HEK293 (cell line): ENCODE results near the gene PPP1R1C.

Experiments used
- CTCF ChIA-PET: fragments of 350-600 bp; formaldehyde crosslinking; extraction: SDS; loops from one replicate; lab custom pipeline; 2021; ENCODE audit warnings: antibody characterized with exemption; lab: Yijun Ruan, JAX
- POLR2A ChIA-PET: fragments of 300-600 bp; formaldehyde crosslinking; extraction: SDS; loops from one replicate; lab custom pipeline; 2020; ENCODE audit warnings: antibody characterized with exemption, inconsistent platforms; lab: Yijun Ruan, JAX
- H3K27ac ChIP-seq: fragments of 200-500 bp; sonication (Bioruptor generic); 2 replicates; pipeline ENCODE4 v1.5.1; 2014; ENCODE audit warnings: low read depth, low read length, control low read depth, inconsistent platforms; ENCODE audit errors: extremely low read depth
- H3K36me3 ChIP-seq, 2 experiments: fragments of 200-500 bp in 1 of 2; sonication (Bioruptor generic) in 1 of 2; 1 replicate in 1 of 2; 2 replicates in 1 of 2; pipeline ENCODE4 v1.5.1; 2014 to 2017; ENCODE audit warnings: inconsistent platforms in 2 of 2, low read length in 2 of 2; ENCODE audit not compliant: control insufficient read depth in 2 of 2, insufficient read depth in 1 of 2
- H3K4me1 ChIP-seq: fragments of 200-500 bp; sonication (Bioruptor generic); 2 replicates; pipeline ENCODE4 v1.5.1; 2014; ENCODE audit warnings: mild to moderate bottlenecking, low read length, inconsistent platforms; ENCODE audit not compliant: control insufficient read depth, insufficient read depth
- H3K4me3 ChIP-seq: 2 replicates; pipeline ENCODE4 v1.5.1; 2011; ENCODE audit warnings: low read depth, mild to moderate bottlenecking, control low read depth, low read length, moderate library complexity
- H3K9me3 ChIP-seq: fragments of 200-500 bp; sonication (Bioruptor generic); 2 replicates; pipeline ENCODE4 v1.5.1; 2014; ENCODE audit warnings: low read depth, low read length, inconsistent platforms; ENCODE audit not compliant: control insufficient read depth, insufficient read depth
- GLI2 ChIP-seq: fragments of 450-650 bp; formaldehyde crosslinking; IDR thresholded peaks from 2 replicates; pipeline ENCODE4; 2017; ENCODE audit warnings: missing biosample characterization, missing genetic modification characterization, low read depth, borderline replicate concordance
- HOXC10 ChIP-seq: sonication (generic); formaldehyde crosslinking; IDR thresholded peaks from 2 replicates; pipeline ENCODE4 v1.8.1; 2023; ENCODE audit warnings: mild to moderate bottlenecking, missing genetic modification reagents
- WT1 ChIP-seq: fragments of 450-650 bp; formaldehyde crosslinking; IDR thresholded peaks from 2 replicates; pipeline ENCODE4 v1.5.1; 2016; ENCODE audit warnings: missing biosample characterization, missing genetic modification characterization
- ZBTB1 ChIP-seq: fragments of 450-650 bp; formaldehyde crosslinking; IDR thresholded peaks from 2 replicates; pipeline ENCODE4 v1.5.1; 2016; ENCODE audit warnings: missing biosample characterization, missing genetic modification characterization
- ZBTB17 ChIP-seq: fragments of 450-650 bp; formaldehyde crosslinking; IDR thresholded peaks from 2 replicates; pipeline ENCODE4 v1.5.1; 2016; ENCODE audit warnings: missing biosample characterization, missing genetic modification characterization
- ZFP37 ChIP-seq: fragments of 450-650 bp; formaldehyde crosslinking; IDR thresholded peaks from 2 replicates; pipeline ENCODE4 v1.5.1; 2016; ENCODE audit warnings: missing biosample characterization, missing genetic modification characterization
- ZNF146 ChIP-seq: fragments of 450-650 bp; formaldehyde crosslinking; IDR thresholded peaks from 2 replicates; pipeline ENCODE4 v1.5.1; 2016; ENCODE audit warnings: missing biosample characterization, missing genetic modification characterization
- ZNF157 ChIP-seq: fragments of 450-650 bp; formaldehyde crosslinking; IDR thresholded peaks from 2 replicates; pipeline ENCODE4 v1.5.1; 2016; ENCODE audit warnings: missing biosample characterization, missing genetic modification characterization
- ZNF23 ChIP-seq: fragments of 450-650 bp; formaldehyde crosslinking; IDR thresholded peaks from 2 replicates; pipeline ENCODE4 v1.5.1; 2016; ENCODE audit warnings: missing biosample characterization, missing genetic modification characterization, borderline replicate concordance
- ZNF391 ChIP-seq: fragments of 450-650 bp; formaldehyde crosslinking; IDR thresholded peaks from 2 replicates; pipeline ENCODE4 v1.5.1; 2016; ENCODE audit warnings: low read depth, missing biosample characterization, missing genetic modification characterization, borderline replicate concordance
- ZNF624 ChIP-seq: fragments of 450-650 bp; formaldehyde crosslinking; IDR thresholded peaks from 2 replicates; pipeline ENCODE4 v1.5.1; 2017; ENCODE audit warnings: missing biosample characterization, missing genetic modification characterization
- ZNF776 ChIP-seq: fragments of 450-650 bp; formaldehyde crosslinking; IDR thresholded peaks from 2 replicates; pipeline ENCODE4 v1.5.0; 2017; ENCODE audit warnings: missing biosample characterization, missing genetic modification characterization, borderline replicate concordance
- ZNF777 ChIP-seq: fragments of 450-650 bp; formaldehyde crosslinking; IDR thresholded peaks from 2 replicates; pipeline ENCODE4 v1.5.1; 2017; ENCODE audit warnings: missing biosample characterization, missing genetic modification characterization, borderline replicate concordance
- TF ChIP-seq, protein P1 (sequence below): fragments of 450-650 bp; formaldehyde crosslinking; IDR thresholded peaks from 2 replicates; pipeline ENCODE4 v1.5.1; 2016; ENCODE audit warnings: missing biosample characterization, missing genetic modification characterization
- TF ChIP-seq, protein P2 (sequence below): fragments of 450-650 bp; IDR thresholded peaks from 2 replicates; pipeline ENCODE4 v1.5.1; 2018; ENCODE audit warnings: missing biosample characterization, mild to moderate bottlenecking, missing genetic modification characterization
- TF ChIP-seq, protein P3 (sequence below): fragments of 450-650 bp; formaldehyde crosslinking; IDR thresholded peaks from 2 replicates; pipeline ENCODE4 v1.5.1; 2016; ENCODE audit warnings: missing biosample characterization, missing genetic modification characterization
- TF ChIP-seq, protein P4 (sequence below): fragments of 450-650 bp; formaldehyde crosslinking; IDR thresholded peaks from 2 replicates; pipeline ENCODE4 v1.5.1; 2016; ENCODE audit warnings: missing biosample characterization, missing genetic modification characterization
- TF ChIP-seq, protein P5 (sequence below): fragments of 450-650 bp; formaldehyde crosslinking; IDR thresholded peaks from 2 replicates; pipeline ENCODE4 v1.5.1; 2016; ENCODE audit warnings: missing biosample characterization, missing genetic modification characterization

The PPP1R1C gene

DNA sequence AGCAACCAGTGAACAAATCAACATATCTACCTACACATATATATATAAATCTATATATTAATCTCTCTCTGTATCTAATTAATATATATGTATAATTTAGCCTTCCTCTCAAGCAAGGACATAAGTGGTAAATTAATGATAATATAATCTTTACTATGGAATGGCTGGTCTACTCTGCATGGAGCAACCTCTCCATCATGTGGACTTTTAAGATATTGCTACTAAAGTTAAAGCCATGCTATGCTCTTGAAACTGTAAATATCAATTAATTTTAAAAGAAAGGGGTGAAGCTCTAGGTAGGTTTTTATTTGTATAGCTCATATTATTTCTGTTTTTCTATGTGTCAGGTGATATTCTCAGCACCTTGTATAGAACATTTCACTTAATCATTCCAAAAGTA is 147.0 kb downstream of the PPP1R1C start (continued):
- TF ChIP-seq, protein P1, sequence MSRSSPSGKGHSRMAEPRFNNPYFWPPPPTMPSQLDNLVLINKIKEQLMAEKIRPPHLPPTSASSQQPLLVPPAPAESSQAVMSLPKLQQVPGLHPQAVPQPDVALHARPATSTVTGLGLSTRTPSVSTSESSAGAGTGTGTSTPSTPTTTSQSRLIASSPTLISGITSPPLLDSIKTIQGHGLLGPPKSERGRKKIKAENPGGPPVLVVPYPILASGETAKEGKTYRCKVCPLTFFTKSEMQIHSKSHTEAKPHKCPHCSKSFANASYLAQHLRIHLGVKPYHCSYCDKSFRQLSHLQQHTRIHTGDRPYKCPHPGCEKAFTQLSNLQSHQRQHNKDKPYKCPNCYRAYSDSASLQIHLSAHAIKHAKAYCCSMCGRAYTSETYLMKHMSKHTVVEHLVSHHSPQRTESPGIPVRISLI (tag by site-specific recombination), result no peak
- TF ChIP-seq ZNF776 (tag by site-specific recombination) (no peak), ZNF391 (tag by site-specific recombination) (no peak), ZBTB17 (tag by site-specific recombination) (no peak)

DNA sequence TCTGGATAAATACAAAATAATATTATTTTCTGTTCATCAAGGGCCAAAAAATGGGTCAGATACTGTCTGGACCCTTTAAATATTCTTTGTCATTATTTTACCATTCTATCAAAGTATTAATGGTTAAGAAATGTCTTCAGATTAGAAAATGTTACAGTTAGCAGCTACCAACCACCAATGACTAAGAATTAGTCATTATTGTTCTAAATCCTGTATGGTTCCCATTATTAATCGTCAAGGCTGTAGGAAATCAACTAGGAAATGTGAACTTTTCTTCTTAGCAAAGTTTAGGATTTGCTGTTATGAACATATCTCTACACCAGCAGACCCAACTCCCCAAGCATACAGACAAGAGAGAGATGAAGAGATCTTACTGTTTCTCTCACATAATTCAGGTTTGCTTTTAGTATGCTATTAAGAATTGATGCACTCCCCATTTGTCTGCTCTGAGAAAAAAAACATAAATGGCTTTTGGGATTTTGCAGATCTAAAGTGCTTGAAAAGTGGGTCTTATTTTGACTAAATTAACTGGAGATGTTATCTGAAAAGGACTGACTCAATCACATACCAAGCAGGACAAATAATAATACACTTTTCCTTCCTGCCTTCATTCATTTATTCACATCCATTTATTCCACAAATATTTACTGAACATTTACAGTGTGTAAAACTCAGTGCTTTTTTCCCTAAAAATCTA is 147.7 kb downstream of the PPP1R1C start:
- no peaks in the 10 kb centered on the region for H3K4me1 ChIP-seq
- CTCF ChIA-PET, result interaction anchor here (1.0 to 1.1 kb wide), 2 partner anchors 22 to 392 kb away, joined by 4 to 5 read pairs; no protein-coding TSS in a partner anchor

DNA sequence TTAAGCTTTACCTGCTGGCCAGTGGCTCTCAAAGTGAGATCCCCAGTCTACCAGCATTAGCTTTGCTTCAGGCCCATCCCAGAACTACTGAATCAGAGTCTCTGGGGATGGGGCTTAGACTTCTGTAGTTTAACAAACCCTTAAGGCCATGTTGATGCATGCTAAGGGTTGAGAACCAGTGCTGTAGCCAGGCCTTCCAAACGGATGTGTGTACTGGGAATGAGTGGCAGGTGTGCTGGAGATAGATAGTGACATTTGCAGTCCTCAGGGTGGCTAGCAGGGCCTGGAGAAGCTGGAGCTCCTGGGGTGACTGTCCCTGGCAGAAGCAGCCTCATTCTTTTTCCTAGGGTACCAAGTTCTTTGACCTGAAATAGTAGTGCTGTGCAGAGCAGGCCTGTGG is 148.5 kb downstream of the PPP1R1C start:
- POLR2A ChIA-PET, result no interaction called here
- no peak for TF ChIP-seq ZNF23
- TF ChIP-seq, protein P2, sequence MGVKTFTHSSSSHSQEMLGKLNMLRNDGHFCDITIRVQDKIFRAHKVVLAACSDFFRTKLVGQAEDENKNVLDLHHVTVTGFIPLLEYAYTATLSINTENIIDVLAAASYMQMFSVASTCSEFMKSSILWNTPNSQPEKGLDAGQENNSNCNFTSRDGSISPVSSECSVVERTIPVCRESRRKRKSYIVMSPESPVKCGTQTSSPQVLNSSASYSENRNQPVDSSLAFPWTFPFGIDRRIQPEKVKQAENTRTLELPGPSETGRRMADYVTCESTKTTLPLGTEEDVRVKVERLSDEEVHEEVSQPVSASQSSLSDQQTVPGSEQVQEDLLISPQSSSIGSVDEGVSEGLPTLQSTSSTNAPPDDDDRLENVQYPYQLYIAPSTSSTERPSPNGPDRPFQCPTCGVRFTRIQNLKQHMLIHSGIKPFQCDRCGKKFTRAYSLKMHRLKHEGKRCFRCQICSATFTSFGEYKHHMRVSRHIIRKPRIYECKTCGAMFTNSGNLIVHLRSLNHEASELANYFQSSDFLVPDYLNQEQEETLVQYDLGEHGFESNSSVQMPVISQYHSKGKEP (tag by site-specific recombination), result no peak
- TF ChIP-seq ZFP37 (tag by site-specific recombination), result no peak
- TF ChIP-seq ZBTB1, result no peak
- TF ChIP-seq ZNF777 (tag by site-specific recombination), result no peak
- TF ChIP-seq ZNF146 (tag by site-specific recombination), result no peak
- no peak overlapping the region for H3K27ac ChIP-seq
- no peak overlapping the region for H3K4me3 ChIP-seq
- H3K4me1 ChIP-seq, result no peaks in the 10 kb centered on the region
- no peaks in the 10 kb centered on the region for H3K36me3 ChIP-seq
- no peaks in the 10 kb centered on the region for H3K9me3 ChIP-seq
- CTCF ChIA-PET, result interaction anchor here (0.6 kb wide), 1 partner anchor 24 kb away, joined by 3 read pairs; no protein-coding TSS in a partner anchor

More for the DNA sequence above, 147.7 kb downstream of the PPP1R1C start:
- no peaks in the 10 kb centered on the region for H3K9me3 ChIP-seq
- H3K4me3 ChIP-seq, result no peak overlapping the region
- POLR2A ChIA-PET, result no interaction called here
- no peak overlapping the region for H3K27ac ChIP-seq
- H3K36me3 ChIP-seq, result no peaks in the 10 kb centered on the region
- no peak for TF ChIP-seq ZNF157
- TF ChIP-seq WT1 (tag by site-specific recombination), result no peak
- no peak for TF ChIP-seq HOXC10 (CRISPR knock-in tag)
- TF ChIP-seq, protein P3, sequence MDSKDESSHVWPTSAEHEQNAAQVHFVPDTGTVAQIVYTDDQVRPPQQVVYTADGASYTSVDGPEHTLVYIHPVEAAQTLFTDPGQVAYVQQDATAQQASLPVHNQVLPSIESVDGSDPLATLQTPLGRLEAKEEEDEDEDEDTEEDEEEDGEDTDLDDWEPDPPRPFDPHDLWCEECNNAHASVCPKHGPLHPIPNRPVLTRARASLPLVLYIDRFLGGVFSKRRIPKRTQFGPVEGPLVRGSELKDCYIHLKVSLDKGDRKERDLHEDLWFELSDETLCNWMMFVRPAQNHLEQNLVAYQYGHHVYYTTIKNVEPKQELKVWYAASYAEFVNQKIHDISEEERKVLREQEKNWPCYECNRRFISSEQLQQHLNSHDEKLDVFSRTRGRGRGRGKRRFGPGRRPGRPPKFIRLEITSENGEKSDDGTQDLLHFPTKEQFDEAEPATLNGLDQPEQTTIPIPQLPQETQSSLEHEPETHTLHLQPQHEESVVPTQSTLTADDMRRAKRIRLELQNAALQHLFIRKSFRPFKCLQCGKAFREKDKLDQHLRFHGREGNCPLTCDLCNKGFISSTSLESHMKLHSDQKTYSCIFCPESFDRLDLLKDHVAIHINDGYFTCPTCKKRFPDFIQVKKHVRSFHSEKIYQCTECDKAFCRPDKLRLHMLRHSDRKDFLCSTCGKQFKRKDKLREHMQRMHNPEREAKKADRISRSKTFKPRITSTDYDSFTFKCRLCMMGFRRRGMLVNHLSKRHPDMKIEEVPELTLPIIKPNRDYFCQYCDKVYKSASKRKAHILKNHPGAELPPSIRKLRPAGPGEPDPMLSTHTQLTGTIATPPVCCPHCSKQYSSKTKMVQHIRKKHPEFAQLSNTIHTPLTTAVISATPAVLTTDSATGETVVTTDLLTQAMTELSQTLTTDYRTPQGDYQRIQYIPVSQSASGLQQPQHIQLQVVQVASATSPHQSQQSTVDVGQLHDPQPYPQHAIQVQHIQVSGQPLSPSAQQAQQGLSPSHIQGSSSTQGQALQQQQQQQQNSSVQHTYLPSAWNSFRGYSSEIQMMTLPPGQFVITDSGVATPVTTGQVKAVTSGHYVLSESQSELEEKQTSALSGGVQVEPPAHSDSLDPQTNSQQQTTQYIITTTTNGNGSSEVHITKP (tag by site-specific recombination), result no peak
- TF ChIP-seq GLI2 (tag by site-specific recombination), result no peak
- TF ChIP-seq, protein P4, sequence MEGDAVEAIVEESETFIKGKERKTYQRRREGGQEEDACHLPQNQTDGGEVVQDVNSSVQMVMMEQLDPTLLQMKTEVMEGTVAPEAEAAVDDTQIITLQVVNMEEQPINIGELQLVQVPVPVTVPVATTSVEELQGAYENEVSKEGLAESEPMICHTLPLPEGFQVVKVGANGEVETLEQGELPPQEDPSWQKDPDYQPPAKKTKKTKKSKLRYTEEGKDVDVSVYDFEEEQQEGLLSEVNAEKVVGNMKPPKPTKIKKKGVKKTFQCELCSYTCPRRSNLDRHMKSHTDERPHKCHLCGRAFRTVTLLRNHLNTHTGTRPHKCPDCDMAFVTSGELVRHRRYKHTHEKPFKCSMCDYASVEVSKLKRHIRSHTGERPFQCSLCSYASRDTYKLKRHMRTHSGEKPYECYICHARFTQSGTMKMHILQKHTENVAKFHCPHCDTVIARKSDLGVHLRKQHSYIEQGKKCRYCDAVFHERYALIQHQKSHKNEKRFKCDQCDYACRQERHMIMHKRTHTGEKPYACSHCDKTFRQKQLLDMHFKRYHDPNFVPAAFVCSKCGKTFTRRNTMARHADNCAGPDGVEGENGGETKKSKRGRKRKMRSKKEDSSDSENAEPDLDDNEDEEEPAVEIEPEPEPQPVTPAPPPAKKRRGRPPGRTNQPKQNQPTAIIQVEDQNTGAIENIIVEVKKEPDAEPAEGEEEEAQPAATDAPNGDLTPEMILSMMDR (tag by site-specific recombination), result no peak
- TF ChIP-seq, protein P5, sequence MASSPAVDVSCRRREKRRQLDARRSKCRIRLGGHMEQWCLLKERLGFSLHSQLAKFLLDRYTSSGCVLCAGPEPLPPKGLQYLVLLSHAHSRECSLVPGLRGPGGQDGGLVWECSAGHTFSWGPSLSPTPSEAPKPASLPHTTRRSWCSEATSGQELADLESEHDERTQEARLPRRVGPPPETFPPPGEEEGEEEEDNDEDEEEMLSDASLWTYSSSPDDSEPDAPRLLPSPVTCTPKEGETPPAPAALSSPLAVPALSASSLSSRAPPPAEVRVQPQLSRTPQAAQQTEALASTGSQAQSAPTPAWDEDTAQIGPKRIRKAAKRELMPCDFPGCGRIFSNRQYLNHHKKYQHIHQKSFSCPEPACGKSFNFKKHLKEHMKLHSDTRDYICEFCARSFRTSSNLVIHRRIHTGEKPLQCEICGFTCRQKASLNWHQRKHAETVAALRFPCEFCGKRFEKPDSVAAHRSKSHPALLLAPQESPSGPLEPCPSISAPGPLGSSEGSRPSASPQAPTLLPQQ, result no peak
- no peak for TF ChIP-seq ZNF624
